ENCODE measurements around the gene BHLHA15.

Gene BHLHA15

DNA sequence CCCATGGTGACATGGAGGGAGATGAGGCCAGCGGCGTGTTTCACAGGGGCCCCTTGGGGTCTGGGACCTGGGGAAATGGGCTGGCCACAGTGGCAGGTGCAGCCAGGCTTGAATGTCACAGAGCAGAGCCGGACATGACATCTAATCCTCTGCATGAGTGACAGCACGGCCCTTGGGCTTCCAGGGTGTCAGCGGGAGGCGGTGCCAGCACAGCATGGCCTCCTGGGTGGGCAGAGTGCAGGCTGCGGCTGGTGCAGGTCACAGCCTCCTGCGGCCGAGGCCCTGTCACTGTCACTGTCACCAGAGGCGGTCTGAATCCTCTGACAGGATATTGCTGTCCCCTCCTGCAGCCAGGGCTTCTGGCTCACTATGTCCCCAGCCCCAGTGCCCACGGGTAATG lies 18.2 kb downstream of the BHLHA15 start:
- CTCF ChIA-PET: no interaction called here
- DNase-seq (ENCODE audit: extremely low spot score): no peak
- TF ChIP-seq CTBP1 (IDR thresholded peaks at IDR 0.05; ENCODE audit: borderline replicate concordance) (no peak), ZNF384 (IDR thresholded peaks at IDR 0.05) (no peak), FOXK2 (IDR thresholded peaks at IDR 0.05) (no peak), TARDBP (IDR thresholded peaks at IDR 0.05) (no peak), NFRKB (IDR thresholded peaks at IDR 0.05) (no peak)
- TF ChIP-seq, protein P1, sequence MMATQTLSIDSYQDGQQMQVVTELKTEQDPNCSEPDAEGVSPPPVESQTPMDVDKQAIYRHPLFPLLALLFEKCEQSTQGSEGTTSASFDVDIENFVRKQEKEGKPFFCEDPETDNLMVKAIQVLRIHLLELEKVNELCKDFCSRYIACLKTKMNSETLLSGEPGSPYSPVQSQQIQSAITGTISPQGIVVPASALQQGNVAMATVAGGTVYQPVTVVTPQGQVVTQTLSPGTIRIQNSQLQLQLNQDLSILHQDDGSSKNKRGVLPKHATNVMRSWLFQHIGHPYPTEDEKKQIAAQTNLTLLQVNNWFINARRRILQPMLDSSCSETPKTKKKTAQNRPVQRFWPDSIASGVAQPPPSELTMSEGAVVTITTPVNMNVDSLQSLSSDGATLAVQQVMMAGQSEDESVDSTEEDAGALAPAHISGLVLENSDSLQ (IDR thresholded peaks at IDR 0.05): no peak; the same call in 1 of the 2 replicates
- POLR2A ChIA-PET: no interaction called here

DNA sequence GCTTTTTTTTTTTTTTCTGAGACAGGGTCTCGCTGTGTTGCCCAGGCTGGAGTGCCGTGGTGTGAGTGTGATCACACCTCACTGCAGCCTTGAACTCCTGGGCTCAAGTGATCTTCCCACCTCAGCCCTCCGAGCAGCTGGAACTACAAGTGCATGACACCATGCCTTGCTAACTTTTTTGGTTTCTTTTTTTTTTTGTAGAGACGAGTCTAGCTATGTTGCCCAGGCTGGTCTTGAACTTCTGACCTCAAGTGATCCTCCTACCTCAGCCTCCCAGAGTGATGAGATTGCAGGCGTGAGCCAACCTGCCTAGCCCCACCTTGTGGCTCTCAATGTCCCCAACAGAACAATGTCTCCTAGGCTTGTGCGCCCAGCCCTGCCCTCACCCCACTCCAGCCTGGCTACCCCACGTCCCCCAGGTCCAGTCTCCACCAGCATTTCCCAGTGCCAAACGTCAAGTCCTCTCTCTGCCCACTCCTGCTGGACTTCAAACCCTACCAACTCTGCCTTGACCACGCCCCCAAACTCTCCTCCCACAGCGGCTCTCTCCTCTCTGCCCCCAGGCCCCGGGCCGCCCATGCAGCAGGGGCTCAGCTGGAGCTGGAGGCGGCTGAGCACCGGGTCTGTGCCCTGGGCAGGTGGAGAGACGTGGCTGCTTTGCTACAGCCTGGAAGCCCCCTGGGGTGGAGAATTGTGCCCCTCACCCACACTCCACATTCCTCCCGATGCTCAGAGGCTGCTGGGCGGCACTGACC lies 18.9 kb downstream of the BHLHA15 start:
- POLR2A ChIA-PET: no interaction called here
- DNase-seq (ENCODE audit: extremely low spot score): no peak
- CTCF ChIA-PET: no interaction called here
- TF ChIP-seq ZNF384 (IDR thresholded peaks at IDR 0.05): no peak

DNA sequence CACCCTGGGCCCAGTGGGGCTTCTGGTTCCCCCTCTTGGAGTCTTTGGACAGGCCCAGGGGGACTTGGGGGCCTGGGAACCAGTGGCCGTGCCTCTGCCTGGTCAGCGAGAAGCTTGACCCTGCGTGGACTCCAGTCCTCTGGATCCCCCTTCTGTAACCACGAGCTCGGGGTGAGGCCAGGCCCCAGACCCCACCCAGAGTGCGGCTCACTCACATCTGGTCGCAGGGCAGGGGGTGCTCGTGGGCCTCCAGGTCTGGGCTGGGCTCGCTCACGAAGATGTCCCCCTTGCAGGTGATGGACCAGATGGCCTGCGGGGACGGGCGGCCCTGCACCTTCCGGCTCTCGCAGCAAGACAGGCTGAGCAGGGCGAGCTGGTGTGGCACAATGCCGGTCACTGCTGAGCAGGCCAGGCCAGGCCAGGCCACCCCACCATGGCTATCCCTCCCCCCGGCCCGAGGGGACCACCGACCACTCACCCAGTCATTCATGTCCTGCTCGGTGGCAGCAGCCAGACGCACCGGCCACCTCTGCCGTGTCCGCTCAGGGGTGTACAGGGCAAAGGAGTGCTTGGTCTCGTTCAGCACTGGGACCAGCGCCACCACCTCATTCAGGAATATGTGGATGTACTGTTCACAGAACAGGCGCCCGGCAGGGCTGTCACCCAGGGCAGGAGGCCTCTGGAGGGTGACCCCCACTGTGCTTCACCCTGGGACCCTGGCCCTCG lies 19.7 kb downstream of the BHLHA15 start:
- POLR2A ChIA-PET: no interaction called here
- CTCF ChIA-PET: no interaction called here
- TF ChIP-seq TARDBP (IDR thresholded peaks at IDR 0.05) (no peak), HDGF (IDR thresholded peaks at IDR 0.05; ENCODE audit: borderline replicate concordance) (no peak), NFRKB (IDR thresholded peaks at IDR 0.05) (no peak), BHLHE40 (IDR thresholded peaks at IDR 0.05; ENCODE audit: borderline replicate concordance) (no peak), SP1 (IDR thresholded peaks at IDR 0.05) (no peak), FOXM1 (IDR thresholded peaks at IDR 0.05; ENCODE audit: borderline replicate concordance) (no peak), LEF1 (IDR thresholded peaks at IDR 0.05; ENCODE audit: borderline replicate concordance) (no peak), FOXA1 (IDR thresholded peaks at IDR 0.05) (no peak), L3MBTL2 (conservative IDR thresholded peaks at IDR 0.05) (no peak), SUZ12 (IDR thresholded peaks at IDR 0.05) (no peak)
- DNase-seq (ENCODE audit: extremely low spot score): no peak

DNA sequence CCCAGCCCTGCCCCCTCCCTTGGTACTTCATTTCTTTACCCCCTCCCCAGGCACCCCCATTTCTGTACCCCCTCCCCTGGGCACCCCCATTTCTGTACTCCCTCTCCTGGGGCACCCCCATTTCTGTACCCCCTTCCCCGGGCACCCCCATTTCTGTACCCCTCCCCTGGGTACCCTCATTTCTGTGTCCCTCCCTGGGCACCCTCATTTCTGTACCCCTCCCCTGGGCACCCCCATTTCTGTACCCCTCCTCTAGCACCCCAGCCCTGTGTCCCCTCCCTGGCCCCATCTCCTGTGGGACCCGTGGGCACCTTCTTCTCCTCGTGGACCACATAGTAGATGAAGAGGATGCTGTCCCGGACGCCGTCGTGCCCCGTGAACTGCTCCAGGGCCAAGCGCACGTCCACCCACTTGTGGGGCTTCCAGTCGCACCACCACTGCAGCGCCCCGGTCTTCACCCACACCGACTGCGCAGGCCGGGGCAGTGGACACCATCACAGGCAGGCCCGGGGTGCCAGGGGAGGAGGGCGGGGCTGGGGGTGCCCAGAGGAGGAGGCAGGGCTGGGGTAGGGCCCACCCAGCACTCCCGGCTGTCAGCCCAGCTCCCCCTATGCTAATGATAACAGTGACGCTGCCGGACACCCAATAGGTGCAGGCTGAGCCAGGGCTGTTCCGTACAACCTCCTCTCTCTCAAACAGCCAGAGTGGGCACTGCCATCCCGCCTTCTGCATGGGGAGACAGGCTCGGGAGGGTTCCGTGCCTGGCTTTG lies 20.4 kb downstream of the BHLHA15 start:
- no peak for TF ChIP-seq FOXK2 (IDR thresholded peaks at IDR 0.05)
- TF ChIP-seq ELF4 (IDR thresholded peaks at IDR 0.05): no peak
- TF ChIP-seq TARDBP (IDR thresholded peaks at IDR 0.05): no peak
- TF ChIP-seq, protein P1 (IDR thresholded peaks at IDR 0.05): no peak
- no peak for TF ChIP-seq FOXM1 (IDR thresholded peaks at IDR 0.05; ENCODE audit: borderline replicate concordance)
- no peak for TF ChIP-seq SP1 (IDR thresholded peaks at IDR 0.05)
- TF ChIP-seq BHLHE40 (IDR thresholded peaks at IDR 0.05; ENCODE audit: borderline replicate concordance): no peak
- no peak for TF ChIP-seq ARNT (IDR thresholded peaks at IDR 0.05)
- TF ChIP-seq NFRKB (IDR thresholded peaks at IDR 0.05): no peak
- TF ChIP-seq FOXA1 (IDR thresholded peaks at IDR 0.05): no peak
- TF ChIP-seq L3MBTL2 (conservative IDR thresholded peaks at IDR 0.05): no peak
- no peak for TF ChIP-seq SUZ12 (IDR thresholded peaks at IDR 0.05)
- no peak for TF ChIP-seq CTBP1 (IDR thresholded peaks at IDR 0.05; ENCODE audit: borderline replicate concordance)
- ChIA-PET POLR2A (no interaction called here), CTCF (no interaction called here)
- DNase-seq (ENCODE audit: extremely low spot score): no peak

DNA sequence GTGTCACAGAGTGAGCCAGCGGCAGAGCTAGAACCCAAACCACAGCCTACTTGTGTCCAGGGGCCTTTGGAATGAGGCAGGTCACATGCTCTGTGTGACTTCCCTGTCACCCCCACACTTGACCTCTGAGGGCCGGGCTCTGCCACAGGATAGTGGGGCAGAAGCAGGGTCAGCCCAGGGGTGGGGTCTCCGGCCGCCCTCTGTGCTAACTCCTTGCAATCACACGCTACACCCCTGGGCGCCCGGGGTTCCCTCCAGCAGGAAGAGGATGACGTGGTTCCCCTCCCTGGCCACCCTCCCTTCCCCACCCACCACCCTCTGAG lies 21.0 kb downstream of the BHLHA15 start:
- DNase-seq (ENCODE audit: extremely low spot score): no peak
- ChIA-PET POLR2A (no interaction called here), CTCF (no interaction called here)
- TF ChIP-seq HDGF (IDR thresholded peaks at IDR 0.05; ENCODE audit: borderline replicate concordance) (no peak), ZNF384 (IDR thresholded peaks at IDR 0.05) (no peak), FOXM1 (IDR thresholded peaks at IDR 0.05; ENCODE audit: borderline replicate concordance) (no peak), ELF4 (IDR thresholded peaks at IDR 0.05) (no peak), FOXA1 (IDR thresholded peaks at IDR 0.05) (no peak), LEF1 (IDR thresholded peaks at IDR 0.05; ENCODE audit: borderline replicate concordance) (no peak), BHLHE40 (IDR thresholded peaks at IDR 0.05; ENCODE audit: borderline replicate concordance) (no peak), NFRKB (IDR thresholded peaks at IDR 0.05) (no peak)
- TF ChIP-seq, protein P1 (IDR thresholded peaks at IDR 0.05): no peak

DNA sequence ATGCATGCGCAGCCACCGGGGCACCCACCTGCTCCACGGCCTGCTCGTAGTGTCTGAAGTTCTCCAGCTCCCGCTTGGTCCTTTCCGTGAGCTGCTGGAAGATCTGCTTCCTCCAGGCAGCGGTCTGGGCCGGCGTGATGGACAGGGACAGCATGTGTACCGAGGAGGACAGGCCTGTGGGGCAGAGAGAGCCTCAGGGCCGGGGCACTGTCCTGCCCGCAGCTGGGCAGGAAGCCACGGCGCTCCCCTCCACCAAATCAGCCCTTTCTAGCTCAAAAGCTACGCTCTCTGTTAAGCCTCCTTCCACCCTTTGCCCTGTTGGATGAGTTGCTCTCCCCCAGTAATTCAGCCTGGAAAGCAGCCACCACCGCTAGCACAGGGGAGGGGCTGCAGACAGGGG lies 21.6 kb downstream of the BHLHA15 start:
- ChIA-PET CTCF (no interaction called here), POLR2A (no interaction called here)
- TF ChIP-seq FOXM1 (IDR thresholded peaks at IDR 0.05; ENCODE audit: borderline replicate concordance) (no peak), L3MBTL2 (conservative IDR thresholded peaks at IDR 0.05) (no peak), BHLHE40 (IDR thresholded peaks at IDR 0.05; ENCODE audit: borderline replicate concordance) (no peak), NFRKB (IDR thresholded peaks at IDR 0.05) (no peak), FOXA1 (IDR thresholded peaks at IDR 0.05) (no peak), SP1 (IDR thresholded peaks at IDR 0.05) (no peak), SUZ12 (IDR thresholded peaks at IDR 0.05) (no peak)
- TF ChIP-seq, protein P1 (IDR thresholded peaks at IDR 0.05): no peak
- DNase-seq (ENCODE audit: extremely low spot score): no peak
